AG10803 (cell line): Measurements from ENCODE around the gene OR52N2.

ENCODE experiments used
- DNase-seq: peaks from one replicate; pipeline ENCODE4 v3.0.0; 2010; ENCODE audit warnings: low read depth
- H3K4me3 ChIP-seq: 2 replicates; pipeline ENCODE4 v1.5.1; 2011; ENCODE audit warnings: mild to moderate bottlenecking, low read length, control low read depth
- TF ChIP-seq, protein P1 (sequence below): conservative IDR thresholded peaks from 2 replicates; pipeline ENCODE4 v1.5.1; 2011; ENCODE audit warnings: mild to moderate bottlenecking, low read length, control low read depth, inconsistent platforms

Gene OR52N2

GRCh38 chr11:5809122-5809519 lies 397 bp downstream of the OR52N2 start:
- TF ChIP-seq, protein P1, sequence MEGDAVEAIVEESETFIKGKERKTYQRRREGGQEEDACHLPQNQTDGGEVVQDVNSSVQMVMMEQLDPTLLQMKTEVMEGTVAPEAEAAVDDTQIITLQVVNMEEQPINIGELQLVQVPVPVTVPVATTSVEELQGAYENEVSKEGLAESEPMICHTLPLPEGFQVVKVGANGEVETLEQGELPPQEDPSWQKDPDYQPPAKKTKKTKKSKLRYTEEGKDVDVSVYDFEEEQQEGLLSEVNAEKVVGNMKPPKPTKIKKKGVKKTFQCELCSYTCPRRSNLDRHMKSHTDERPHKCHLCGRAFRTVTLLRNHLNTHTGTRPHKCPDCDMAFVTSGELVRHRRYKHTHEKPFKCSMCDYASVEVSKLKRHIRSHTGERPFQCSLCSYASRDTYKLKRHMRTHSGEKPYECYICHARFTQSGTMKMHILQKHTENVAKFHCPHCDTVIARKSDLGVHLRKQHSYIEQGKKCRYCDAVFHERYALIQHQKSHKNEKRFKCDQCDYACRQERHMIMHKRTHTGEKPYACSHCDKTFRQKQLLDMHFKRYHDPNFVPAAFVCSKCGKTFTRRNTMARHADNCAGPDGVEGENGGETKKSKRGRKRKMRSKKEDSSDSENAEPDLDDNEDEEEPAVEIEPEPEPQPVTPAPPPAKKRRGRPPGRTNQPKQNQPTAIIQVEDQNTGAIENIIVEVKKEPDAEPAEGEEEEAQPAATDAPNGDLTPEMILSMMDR: no peak
- H3K4me3 ChIP-seq: peak overlapping the region; percentile 69
- no peak for DNase-seq

GRCh38 chr11:5809905-5810795 lies 1.4 kb downstream of the OR52N2 start:
- DNase-seq: no peak
- TF ChIP-seq, protein P1: no peak
- H3K4me3 ChIP-seq: no peak overlapping the region

DNA sequence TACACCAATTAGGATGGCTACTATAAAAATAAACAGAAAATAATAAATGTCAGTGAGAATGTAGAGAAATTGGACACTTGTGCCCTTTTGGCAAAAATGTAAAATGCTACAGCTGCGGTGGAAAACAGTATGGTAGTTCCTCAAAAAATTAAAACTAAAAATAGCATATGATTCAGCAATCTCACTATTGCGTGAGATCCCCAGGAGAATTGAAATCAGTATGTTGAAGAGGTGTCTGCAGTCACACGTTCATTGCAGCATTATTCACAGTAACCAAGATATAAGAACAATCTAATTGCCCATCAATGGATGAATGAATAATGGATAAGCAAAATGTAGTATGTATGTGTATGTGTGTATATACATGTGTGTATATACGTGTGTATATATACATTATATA lies 6.8 kb downstream of the OR52N2 start:
- TF ChIP-seq, protein P1: no peak
- H3K4me3 ChIP-seq: no peak overlapping the region
- no peak for DNase-seq

DNA sequence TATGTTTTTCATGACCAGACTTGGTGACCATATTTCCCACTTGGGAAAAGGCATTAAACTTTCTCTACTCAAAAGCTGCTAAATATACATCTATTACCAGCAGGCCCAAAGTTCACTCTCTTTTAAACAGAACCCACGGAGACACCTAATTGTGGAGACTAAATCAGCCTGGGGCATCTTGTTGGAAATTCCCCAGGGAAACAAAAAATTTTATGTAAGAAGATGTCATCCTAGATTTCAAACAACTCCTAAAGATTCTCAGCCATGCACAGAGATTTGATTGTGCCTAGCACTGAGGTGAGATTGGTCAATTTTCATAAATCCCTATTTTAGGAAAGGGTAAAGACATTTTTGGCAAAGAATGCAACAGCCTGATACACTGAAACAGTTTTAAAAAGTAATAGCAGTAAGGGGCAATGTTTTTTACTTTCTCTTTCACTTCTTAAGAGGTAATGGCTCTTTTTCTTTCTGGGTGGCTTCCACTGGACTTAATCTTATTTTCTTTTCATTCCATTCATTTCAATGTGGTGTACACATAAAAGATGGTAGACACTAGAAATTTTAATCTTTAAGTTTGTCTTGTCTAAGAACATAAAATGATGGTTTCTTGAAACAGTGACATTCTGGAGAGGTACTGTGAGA lies 9.6 kb downstream of the OR52N2 start:
- no peak overlapping the region for H3K4me3 ChIP-seq
- no peak for DNase-seq
- TF ChIP-seq, protein P1: no peak

DNA sequence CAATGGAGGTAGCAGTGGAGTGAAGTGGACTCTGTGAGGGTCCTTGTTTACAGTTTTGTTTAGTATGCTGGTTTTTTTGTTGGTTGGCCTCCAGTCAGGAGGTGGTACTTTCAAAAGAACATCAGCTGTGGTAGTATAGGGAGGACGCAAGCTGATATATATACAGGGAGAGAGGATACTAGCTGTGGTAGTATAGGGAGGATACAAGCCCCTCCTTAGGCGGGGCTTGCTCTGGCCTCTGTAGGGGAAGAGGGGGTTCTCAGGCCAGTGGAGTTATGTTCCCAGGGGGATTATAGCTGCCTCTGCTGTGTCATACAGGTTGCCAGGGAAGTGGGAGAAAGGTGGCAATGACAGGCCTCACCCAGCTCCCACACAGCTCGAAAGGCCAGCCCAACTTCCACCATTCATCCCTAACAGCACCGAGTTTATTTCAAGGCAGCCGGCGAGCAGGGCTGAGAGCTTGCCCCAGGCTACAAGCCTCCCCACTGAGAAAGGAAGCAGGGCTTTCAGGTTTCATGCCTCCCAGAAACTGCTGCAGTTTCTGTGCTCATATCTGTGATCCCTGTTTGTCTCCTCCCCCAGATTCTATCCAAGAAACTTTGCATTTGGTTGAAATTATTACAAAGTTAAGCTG lies 22.6 kb downstream of the OR52N2 start:
- TF ChIP-seq, protein P1: no peak
- DNase-seq: no peak

DNA sequence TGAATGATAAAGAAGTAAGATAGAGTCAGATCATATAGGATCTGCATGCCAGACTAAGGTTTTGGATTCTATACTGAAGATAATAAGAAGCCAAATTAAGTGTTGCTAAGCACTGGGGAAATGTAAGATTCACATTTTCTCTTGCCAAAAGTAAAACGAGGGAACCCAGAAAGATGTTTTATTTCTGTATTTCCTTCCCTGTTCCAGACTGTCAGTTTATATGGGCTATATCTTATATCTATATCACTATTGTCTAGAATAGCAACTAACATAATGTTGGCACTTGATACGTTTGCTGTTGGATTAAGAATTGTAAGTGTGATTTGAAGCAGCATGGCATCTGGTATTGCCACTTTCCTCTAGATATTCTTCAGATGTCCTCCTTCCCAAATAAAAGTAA lies 24.7 kb downstream of the OR52N2 start:
- no peak overlapping the region for H3K4me3 ChIP-seq
- no peak for DNase-seq
- TF ChIP-seq, protein P1: no peak

More for the DNA sequence above, 22.6 kb downstream of the OR52N2 start:
- no peak overlapping the region for H3K4me3 ChIP-seq
